Transverse colon (tissue), 4 donors: Measurements from ENCODE around the gene PMEPA1. TPM values are rescaled to one million over a fixed set of nuclear protein-coding genes. Genes with fewer than 3 reads are reported as not detected.

Experiments used
- DNase-seq: peaks from one replicate; pipeline ENCODE4 v3.0.0-alpha.2; 2019
- H3K27ac ChIP-seq, 4 donors: fragments of 200-600 bp; sonication (generic); 2 replicates each; pipeline ENCODE4 v1.5.1; 2016 to 2018; ENCODE audit warnings: inconsistent platforms in 4 of 4
- H3K27me3 ChIP-seq: fragments of 200-600 bp; sonication (generic); 2 replicates; pipeline ENCODE4 v1.5.1; 2017; ENCODE audit warnings: inconsistent platforms
- H3K36me3 ChIP-seq, 4 donors: fragments of 200-600 bp; sonication (generic); 2 replicates each; pipeline ENCODE4 v1.5.1; 2017 to 2019; ENCODE audit warnings: inconsistent platforms in 4 of 4
- H3K4me1 ChIP-seq, 4 donors: fragments of 200-600 bp; sonication (generic); 2 replicates each; pipeline ENCODE4 v1.5.1; 2017 to 2020; ENCODE audit warnings: inconsistent platforms in 4 of 4
- H3K4me3 ChIP-seq, 4 donors: fragments of 200-600 bp; sonication (generic); 1 replicate in 1 of 4; 2 replicates in 3 of 4; pipeline versions ENCODE4 v1.5.1 to v1.6.1; 2017 to 2019; ENCODE audit warnings: inconsistent platforms in 4 of 4
- H3K9me3 ChIP-seq, 2 donors: fragments of 200-600 bp; sonication (generic); 2 replicates each; pipeline ENCODE4 v1.5.1; 2017 to 2019; ENCODE audit warnings: inconsistent platforms in 2 of 2
- CTCF ChIP-seq, 5 experiments: fragments of 200-600 bp in 3 of 5; fragments of 450-650 bp in 2 of 5; sonication (generic) in 3 of 5; IDR thresholded peaks; 1 replicate in 2 of 5; 2 replicates in 3 of 5; pipeline ENCODE4 v1.5.1; 2016 to 2017; ENCODE audit warnings: antibody characterized with exemption in 5 of 5, inconsistent platforms in 3 of 5, mild to moderate bottlenecking in 2 of 5, moderate library complexity in 1 of 5
- EP300 ChIP-seq: sonication (generic); formaldehyde crosslinking; IDR thresholded peaks from one replicate; pipeline ENCODE4 v1.6.1; 2017; ENCODE audit warnings: antibody characterized with exemption, low read depth
- POLR2A ChIP-seq: fragments of 450-650 bp; IDR thresholded peaks from one replicate; pipeline ENCODE4 v1.6.1; 2016; ENCODE audit warnings: antibody characterized with exemption, mild to moderate bottlenecking, moderate library complexity
- POLR2AphosphoS5 ChIP-seq, 3 donors: sonication (generic); formaldehyde crosslinking; IDR thresholded peaks; one replicate each; pipeline ENCODE4 v1.6.1; 2016; ENCODE audit warnings: antibody characterized with exemption in 3 of 3
- WGBS, 2 donors: methylation state at CpG; one replicate each; pipeline ENCODE4 v1.1.5; 2018; ENCODE audit warnings: low coverage in 1 of 2; 5-methylcytosine and 5-hydroxymethylcytosine counted together
- in situ Hi-C, 4 donors: fragments of 200-750 bp; cut with MboI; loops; one replicate each; pipeline versions ENCODE4 v1.15.0 to v1.15.1; 2017; ENCODE audit warnings: low sequenced_read_pairs in 3 of 4, low pct_ligation_motif_present in 1 of 4, low pct_unique_long_range_greater_than_20kb in 1 of 4
- intact Hi-C: fragments of 100-400 bp; cut with DNase I; formaldehyde crosslinking; loops from one replicate; pipeline ENCODE4 v1.15.1; 2023; ENCODE audit warnings: low total_unique reads
- total RNA-seq, 4 donors: library from RNA; depleted of rRNA; stranded (reverse); fragments of >200 nt; gene quantifications; one replicate each; pipeline ENCODE4 v1.1.0, GENCODE V29; 2016

Gene PMEPA1
- total RNA-seq, 4 donors from 2014 or later, result 6.4 to 10.8 (median 8.4) TPM

DNA sequence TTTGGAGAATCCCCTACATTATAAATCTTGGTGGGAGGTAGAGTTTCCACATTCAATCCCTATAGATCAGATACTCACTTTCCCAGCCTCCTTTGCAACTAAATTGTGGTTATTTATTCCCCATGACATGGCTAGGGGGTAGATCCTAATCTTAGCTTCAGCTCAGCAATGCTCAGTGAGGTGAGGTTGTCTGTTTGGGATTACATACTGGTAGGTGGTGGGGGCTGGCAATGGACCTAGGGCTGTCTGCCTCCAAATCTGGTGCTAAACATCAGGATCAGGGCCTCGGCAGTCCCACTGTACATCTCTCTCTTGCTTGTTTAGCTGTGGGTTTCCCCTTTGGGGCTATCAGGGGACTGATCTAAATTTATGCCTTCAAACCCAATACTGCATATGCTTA lies 45.8 kb upstream of the PMEPA1 start:
- Histone ChIP-seq H3K27ac (no peak overlapping the region), H3K27me3 (no peaks in the 10 kb centered on the region), H3K9me3 (no peaks in the 10 kb centered on the region), H3K4me3 (no peak overlapping the region), H3K36me3 (no peaks in the 10 kb centered on the region), H3K4me1 (no peaks in the 10 kb centered on the region)
- WGBS, 2 donors, result 69% methylated on average over 1 of the region's 1 CpG; no CpG with 5 or more reads in 1 of the 2 donors
- no peak for DNase-seq
- no peak for TF ChIP-seq CTCF (IDR thresholded peaks at IDR 0.05)
- TF ChIP-seq EP300, result no peak
- TF ChIP-seq POLR2AphosphoS5 (IDR thresholded peaks at IDR 0.05), result no peak
- no peak for TF ChIP-seq POLR2A
- in situ Hi-C loops, result no loop called here
- intact Hi-C loops, result no loop called here

DNA sequence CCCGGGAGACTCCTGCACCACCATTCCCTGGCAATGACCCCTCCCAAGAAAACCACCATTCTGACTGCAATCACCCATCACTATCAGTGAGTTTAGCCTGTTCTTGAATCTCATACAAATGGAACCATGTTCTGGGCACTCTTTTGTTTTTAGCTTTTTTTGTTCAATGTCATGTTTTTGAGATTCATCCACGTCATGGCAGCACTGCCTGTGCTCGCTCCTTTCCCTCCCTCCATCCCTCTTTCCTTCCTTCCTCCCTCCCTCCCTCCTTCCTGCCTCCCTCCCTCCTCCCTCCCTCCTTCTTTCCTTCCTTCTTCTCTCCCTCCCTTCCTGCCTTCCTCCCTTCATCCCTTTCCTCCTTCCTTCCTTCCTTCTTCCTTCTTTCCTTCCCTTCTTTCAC lies 44.4 kb upstream of the PMEPA1 start:
- no peak for TF ChIP-seq CTCF (IDR thresholded peaks at IDR 0.05)
- TF ChIP-seq POLR2AphosphoS5 (IDR thresholded peaks at IDR 0.05), result no peak
- no peak for TF ChIP-seq EP300
- TF ChIP-seq POLR2A, result no peak
- intact Hi-C loops (no loop called here), in situ Hi-C loops (no loop called here)
- Histone ChIP-seq H3K9me3 (no peaks in the 10 kb centered on the region), H3K27ac (no peak overlapping the region), H3K36me3 (no peaks in the 10 kb centered on the region), H3K27me3 (no peaks in the 10 kb centered on the region), H3K4me1 (peaks cover 2 to 6% (median 4%) of the 10 kb centered on the region in 4 donors), H3K4me3 (no peak overlapping the region)
- WGBS, 2 donors, result 84 to 100% methylated on average over 1 to 3 of the region's 3 CpGs
- DNase-seq, result no peak

GRCh38 chr20:57753332-57754164 lies 43.7 kb upstream of the PMEPA1 start:
- no peak overlapping the region for H3K27ac ChIP-seq
- no peak for DNase-seq
- intact Hi-C loops, result no loop called here
- H3K9me3 ChIP-seq, result no peaks in the 10 kb centered on the region
- 81 to 82% methylated on average over 4 to 14 of the region's 14 CpGs for WGBS, 2 donors
- no peak overlapping the region for H3K4me3 ChIP-seq
- peaks cover 6 to 13% (median 10%) of the 10 kb centered on the region in 4 donors for H3K4me1 ChIP-seq
- no peaks in the 10 kb centered on the region for H3K36me3 ChIP-seq
- no peak for TF ChIP-seq POLR2A
- TF ChIP-seq CTCF (IDR thresholded peaks at IDR 0.05), result no peak
- TF ChIP-seq EP300, result no peak
- no peak for TF ChIP-seq POLR2AphosphoS5 (IDR thresholded peaks at IDR 0.05)
- no peaks in the 10 kb centered on the region for H3K27me3 ChIP-seq
- in situ Hi-C loops, result no loop called here

GRCh38 chr20:57751411-57751810 lies 41.6 kb upstream of the PMEPA1 start:
- Histone ChIP-seq H3K27me3 (no peaks in the 10 kb centered on the region), H3K9me3 (no peaks in the 10 kb centered on the region), H3K4me1 (peaks cover 9 to 19% (median 19%) of the 10 kb centered on the region in 4 donors), H3K27ac (no peak overlapping the region), H3K4me3 (no peak overlapping the region), H3K36me3 (no peaks in the 10 kb centered on the region)
- no peak for DNase-seq
- in situ Hi-C loops (no loop called here), intact Hi-C loops (no loop called here)
- TF ChIP-seq POLR2AphosphoS5 (IDR thresholded peaks at IDR 0.05) (no peak), CTCF (IDR thresholded peaks at IDR 0.05) (no peak), EP300 (no peak), POLR2A (no peak)
- WGBS, 2 donors, result 86% methylated on average over 5 of the region's 5 CpGs; no CpG with 5 or more reads in 1 of the 2 donors
